ENCODE measurements around the gene VIL1. TPM values are rescaled to one million over a fixed set of nuclear protein-coding genes. Genes with fewer than 3 reads are reported as not detected.

The VIL1 gene
- total RNA-seq, 2 donors from 2014 or later: not detected

- no peak overlapping the region for H3K4me3 Mint-ChIP-seq
- H3K4me1 Mint-ChIP-seq (ENCODE audit: low read depth): no peaks in the 10 kb centered on the region
- no peaks in the 10 kb centered on the region for H3K9me3 Mint-ChIP-seq
- H3K27me3 Mint-ChIP-seq (ENCODE audit: low read depth): no peaks in the 10 kb centered on the region
- H3K36me3 Mint-ChIP-seq (ENCODE audit: insufficient read depth in 2 of 2): peaks cover 2 to 15% of the 10 kb centered on the region in 2 donors
- no peak for ATAC-seq (replicated peaks in 1 of 2)
- DNase-seq: no peak
- H3K27ac Mint-ChIP-seq: no peak overlapping the region
These were observed 27.6 kb downstream of the VIL1 start for GRCh38 chr2:218446547-218446946.

- no peaks in the 10 kb centered on the region for H3K4me1 Mint-ChIP-seq (ENCODE audit: low read depth)
- H3K9me3 Mint-ChIP-seq: no peaks in the 10 kb centered on the region
- H3K4me3 Mint-ChIP-seq: no peak overlapping the region
- H3K27ac Mint-ChIP-seq: no peak overlapping the region
- H3K27me3 Mint-ChIP-seq (ENCODE audit: low read depth): no peaks in the 10 kb centered on the region
- H3K36me3 Mint-ChIP-seq (ENCODE audit: insufficient read depth in 2 of 2): peaks cover 2 to 16% of the 10 kb centered on the region in 2 donors
- DNase-seq (no peak), ATAC-seq (replicated peaks in 1 of 2) (no peak)
These were observed 28.1 kb downstream of the VIL1 start for GRCh38 chr2:218447072-218447471.

- ATAC-seq (replicated peaks in 1 of 2): no peak
- Mint-ChIP-seq H3K27me3 (ENCODE audit: low read depth) (no peaks in the 10 kb centered on the region), H3K4me3 (no peak overlapping the region), H3K27ac (no peak overlapping the region), H3K36me3 (ENCODE audit: insufficient read depth in 2 of 2) (peaks cover 2 to 20% of the 10 kb centered on the region in 2 donors), H3K4me1 (ENCODE audit: low read depth) (no peaks in the 10 kb centered on the region), H3K9me3 (no peaks in the 10 kb centered on the region)
- no peak for DNase-seq
These were observed 30.0 kb downstream of the VIL1 start for GRCh38 chr2:218448934-218449333.

GRCh38 chr2:218452079-218452478 is 33.2 kb downstream of the VIL1 start:
- Mint-ChIP-seq H3K36me3 (ENCODE audit: insufficient read depth in 2 of 2) (peaks cover 13 to 43% of the 10 kb centered on the region in 2 donors), H3K27me3 (ENCODE audit: low read depth) (no peaks in the 10 kb centered on the region), H3K9me3 (peaks cover 0 to 5% of the 10 kb centered on the region in 2 donors), H3K4me1 (ENCODE audit: low read depth) (no peaks in the 10 kb centered on the region), H3K4me3 (no peak overlapping the region), H3K27ac (no peak overlapping the region)
- ATAC-seq (replicated peaks in 1 of 2): no peak
- no peak for DNase-seq

GRCh38 chr2:218456849-218457248 is 37.9 kb downstream of the VIL1 start:
- ATAC-seq (replicated peaks in 1 of 2): no peak
- Mint-ChIP-seq H3K36me3 (ENCODE audit: insufficient read depth in 2 of 2) (peaks cover 15 to 42% of the 10 kb centered on the region in 2 donors), H3K27me3 (ENCODE audit: low read depth) (no peaks in the 10 kb centered on the region), H3K27ac (no peak overlapping the region), H3K4me1 (ENCODE audit: low read depth) (no peaks in the 10 kb centered on the region), H3K4me3 (no peak overlapping the region), H3K9me3 (peaks cover 0 to 5% of the 10 kb centered on the region in 2 donors)
- DNase-seq: no peak

- Mint-ChIP-seq H3K4me1 (ENCODE audit: low read depth) (no peaks in the 10 kb centered on the region), H3K27me3 (ENCODE audit: low read depth) (no peaks in the 10 kb centered on the region), H3K9me3 (peaks cover 0 to 5% of the 10 kb centered on the region in 2 donors), H3K27ac (no peak overlapping the region), H3K36me3 (ENCODE audit: insufficient read depth in 2 of 2) (peaks cover 16 to 41% of the 10 kb centered on the region in 2 donors), H3K4me3 (no peak overlapping the region)
- ATAC-seq (replicated peaks in 1 of 2): no peak
- no peak for DNase-seq
These were observed 39.7 kb downstream of the VIL1 start for GRCh38 chr2:218458598-218458997.

- Mint-ChIP-seq H3K27me3 (ENCODE audit: low read depth) (no peaks in the 10 kb centered on the region), H3K4me3 (no peak overlapping the region), H3K36me3 (ENCODE audit: insufficient read depth in 2 of 2) (peaks cover 4 to 24% of the 10 kb centered on the region in 2 donors), H3K4me1 (ENCODE audit: low read depth) (no peaks in the 10 kb centered on the region), H3K9me3 (no peaks in the 10 kb centered on the region), H3K27ac (no peak overlapping the region)
- ATAC-seq (replicated peaks in 1 of 2) (no peak), DNase-seq (no peak)
These were observed 47.2 kb downstream of the VIL1 start for GRCh38 chr2:218465987-218466633.

GRCh38 chr2:218470448-218470847 is 51.5 kb downstream of the VIL1 start:
- Mint-ChIP-seq H3K27ac (peak overlapping the region; percentile 5), H3K36me3 (ENCODE audit: insufficient read depth in 2 of 2) (peaks cover 4 to 36% of the 10 kb centered on the region in 2 donors), H3K9me3 (no peaks in the 10 kb centered on the region), H3K4me3 (no peak overlapping the region), H3K4me1 (ENCODE audit: low read depth) (no peaks in the 10 kb centered on the region), H3K27me3 (ENCODE audit: low read depth) (no peaks in the 10 kb centered on the region)
- ATAC-seq (replicated peaks in 1 of 2) (no peak), DNase-seq (no peak)

GRCh38 chr2:218471036-218471435 is 52.1 kb downstream of the VIL1 start:
- peaks cover 4 to 36% of the 10 kb centered on the region in 2 donors for H3K36me3 Mint-ChIP-seq (ENCODE audit: insufficient read depth in 2 of 2)
- DNase-seq (no peak), ATAC-seq (replicated peaks in 1 of 2) (no peak)
- H3K4me3 Mint-ChIP-seq: no peak overlapping the region
- H3K27ac Mint-ChIP-seq: peak overlapping the region; percentile 39
- no peaks in the 10 kb centered on the region for H3K9me3 Mint-ChIP-seq
- no peaks in the 10 kb centered on the region for H3K27me3 Mint-ChIP-seq (ENCODE audit: low read depth)
- H3K4me1 Mint-ChIP-seq (ENCODE audit: low read depth): no peaks in the 10 kb centered on the region

GRCh38 chr2:218471982-218472381 is 53.1 kb downstream of the VIL1 start:
- no peak for DNase-seq
- H3K4me1 Mint-ChIP-seq (ENCODE audit: low read depth): no peaks in the 10 kb centered on the region
- no peak overlapping the region for H3K27ac Mint-ChIP-seq
- no peaks in the 10 kb centered on the region for H3K27me3 Mint-ChIP-seq (ENCODE audit: low read depth)
- no peak overlapping the region for H3K4me3 Mint-ChIP-seq
- no peaks in the 10 kb centered on the region for H3K9me3 Mint-ChIP-seq
- peaks cover 4 to 43% of the 10 kb centered on the region in 2 donors for H3K36me3 Mint-ChIP-seq (ENCODE audit: insufficient read depth in 2 of 2)
- ATAC-seq (replicated peaks in 1 of 2): no peak

GRCh38 chr2:218472988-218473387 is 54.1 kb downstream of the VIL1 start:
- ATAC-seq (replicated peaks in 1 of 2): no peak
- H3K36me3 Mint-ChIP-seq (ENCODE audit: insufficient read depth in 2 of 2): peaks cover 4 to 45% of the 10 kb centered on the region in 2 donors
- H3K27ac Mint-ChIP-seq: no peak overlapping the region
- no peak overlapping the region for H3K4me3 Mint-ChIP-seq
- no peaks in the 10 kb centered on the region for H3K27me3 Mint-ChIP-seq (ENCODE audit: low read depth)
- H3K4me1 Mint-ChIP-seq (ENCODE audit: low read depth): no peaks in the 10 kb centered on the region
- no peaks in the 10 kb centered on the region for H3K9me3 Mint-ChIP-seq
- no peak for DNase-seq

- no peak for DNase-seq
- no peak overlapping the region for H3K4me3 Mint-ChIP-seq
- H3K9me3 Mint-ChIP-seq: no peaks in the 10 kb centered on the region
- ATAC-seq (replicated peaks in 1 of 2): no peak
- H3K27me3 Mint-ChIP-seq (ENCODE audit: low read depth): no peaks in the 10 kb centered on the region
- no peak overlapping the region for H3K27ac Mint-ChIP-seq
- H3K4me1 Mint-ChIP-seq (ENCODE audit: low read depth): no peaks in the 10 kb centered on the region
- peaks cover 3 to 48% of the 10 kb centered on the region in 2 donors for H3K36me3 Mint-ChIP-seq (ENCODE audit: insufficient read depth in 2 of 2)
These were observed 55.6 kb downstream of the VIL1 start for GRCh38 chr2:218474527-218474926.

GRCh38 chr2:218476676-218477075 is 57.8 kb downstream of the VIL1 start:
- no peaks in the 10 kb centered on the region for H3K4me1 Mint-ChIP-seq (ENCODE audit: low read depth)
- H3K27ac Mint-ChIP-seq: no peak overlapping the region
- H3K27me3 Mint-ChIP-seq (ENCODE audit: low read depth): no peaks in the 10 kb centered on the region
- DNase-seq: no peak
- no peaks in the 10 kb centered on the region for H3K9me3 Mint-ChIP-seq
- no peak overlapping the region for H3K4me3 Mint-ChIP-seq
- peaks cover 3 to 50% of the 10 kb centered on the region in 2 donors for H3K36me3 Mint-ChIP-seq (ENCODE audit: insufficient read depth in 2 of 2)
- no peak for ATAC-seq (replicated peaks in 1 of 2)

- H3K9me3 Mint-ChIP-seq: no peaks in the 10 kb centered on the region
- H3K27ac Mint-ChIP-seq: no peak overlapping the region
- ATAC-seq (replicated peaks in 1 of 2) (no peak), DNase-seq (no peak)
- no peak overlapping the region for H3K4me3 Mint-ChIP-seq
- no peaks in the 10 kb centered on the region for H3K27me3 Mint-ChIP-seq (ENCODE audit: low read depth)
- H3K36me3 Mint-ChIP-seq (ENCODE audit: insufficient read depth in 2 of 2): peaks cover 0 to 51% of the 10 kb centered on the region in 2 donors
- H3K4me1 Mint-ChIP-seq (ENCODE audit: low read depth): no peaks in the 10 kb centered on the region
These were observed 58.3 kb downstream of the VIL1 start for GRCh38 chr2:218477247-218477646.
